Measurements from ENCODE around the gene OSBPL1A. TPM values are rescaled to one million over a fixed set of nuclear protein-coding genes. Genes with fewer than 3 reads are reported as not detected.

The OSBPL1A gene
- total RNA-seq, 1 donor from 2014 or later = 29.7 TPM

DNA sequence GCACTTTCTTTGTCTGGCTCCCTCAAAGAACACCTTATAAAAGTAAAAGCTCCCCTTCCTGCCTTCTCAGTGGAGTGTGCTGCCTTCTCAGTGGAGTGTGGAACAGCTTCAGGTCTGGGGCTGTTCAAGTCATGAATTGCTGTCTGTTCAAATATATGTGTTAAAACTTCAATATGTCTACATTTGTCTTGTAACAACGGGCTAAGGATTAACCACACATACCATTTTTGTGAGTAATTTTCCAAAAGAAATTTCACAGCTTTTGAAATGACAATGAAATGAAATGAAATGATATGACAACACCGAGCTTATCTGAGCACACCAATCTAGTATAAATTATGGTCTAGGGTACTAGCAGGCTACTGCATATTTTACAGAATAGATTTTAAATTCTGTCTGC, 215.8 kb downstream of the OSBPL1A start:
- Mint-ChIP-seq H3K36me3 (ENCODE audit: unreplicated experiment) (peaks cover 12% of the 10 kb centered on the region), H3K4me3 (ENCODE audit: unreplicated experiment) (no peak overlapping the region), H3K27ac (ENCODE audit: unreplicated experiment) (no peak overlapping the region), H3K9me3 (ENCODE audit: unreplicated experiment) (no peaks in the 10 kb centered on the region), H3K27me3 (ENCODE audit: unreplicated experiment) (no peaks in the 10 kb centered on the region), H3K4me1 (ENCODE audit: unreplicated experiment) (peaks cover 8% of the 10 kb centered on the region)
- TF ChIP-seq, protein P1, sequence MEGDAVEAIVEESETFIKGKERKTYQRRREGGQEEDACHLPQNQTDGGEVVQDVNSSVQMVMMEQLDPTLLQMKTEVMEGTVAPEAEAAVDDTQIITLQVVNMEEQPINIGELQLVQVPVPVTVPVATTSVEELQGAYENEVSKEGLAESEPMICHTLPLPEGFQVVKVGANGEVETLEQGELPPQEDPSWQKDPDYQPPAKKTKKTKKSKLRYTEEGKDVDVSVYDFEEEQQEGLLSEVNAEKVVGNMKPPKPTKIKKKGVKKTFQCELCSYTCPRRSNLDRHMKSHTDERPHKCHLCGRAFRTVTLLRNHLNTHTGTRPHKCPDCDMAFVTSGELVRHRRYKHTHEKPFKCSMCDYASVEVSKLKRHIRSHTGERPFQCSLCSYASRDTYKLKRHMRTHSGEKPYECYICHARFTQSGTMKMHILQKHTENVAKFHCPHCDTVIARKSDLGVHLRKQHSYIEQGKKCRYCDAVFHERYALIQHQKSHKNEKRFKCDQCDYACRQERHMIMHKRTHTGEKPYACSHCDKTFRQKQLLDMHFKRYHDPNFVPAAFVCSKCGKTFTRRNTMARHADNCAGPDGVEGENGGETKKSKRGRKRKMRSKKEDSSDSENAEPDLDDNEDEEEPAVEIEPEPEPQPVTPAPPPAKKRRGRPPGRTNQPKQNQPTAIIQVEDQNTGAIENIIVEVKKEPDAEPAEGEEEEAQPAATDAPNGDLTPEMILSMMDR (IDR thresholded peaks at IDR 0.05) = no peak
- no peak for DNase-seq (ENCODE audit: extremely low spot score, unreplicated experiment)

DNA sequence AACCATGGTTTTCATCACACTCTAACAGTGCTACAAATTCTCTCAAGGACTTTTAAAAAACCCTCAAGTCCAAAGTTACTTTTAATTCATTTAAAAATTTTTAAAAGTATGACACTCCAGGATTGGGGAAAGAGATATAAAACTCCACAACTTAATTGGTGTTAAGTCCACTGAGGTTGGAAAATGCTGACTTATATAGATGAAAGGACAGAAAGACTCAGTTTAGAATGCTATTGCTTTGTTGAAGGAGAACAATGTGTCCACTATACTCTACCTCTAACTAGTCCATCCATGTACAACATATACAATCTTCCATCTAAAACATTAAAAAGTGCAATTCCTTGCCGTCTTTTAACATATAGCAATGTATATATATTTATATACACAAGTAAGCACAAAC, 217.6 kb downstream of the OSBPL1A start:
- Mint-ChIP-seq H3K27me3 (ENCODE audit: unreplicated experiment) (no peaks in the 10 kb centered on the region), H3K9me3 (ENCODE audit: unreplicated experiment) (no peaks in the 10 kb centered on the region), H3K27ac (ENCODE audit: unreplicated experiment) (no peak overlapping the region), H3K4me3 (ENCODE audit: unreplicated experiment) (no peak overlapping the region), H3K36me3 (ENCODE audit: unreplicated experiment) (peaks cover 14% of the 10 kb centered on the region), H3K4me1 (ENCODE audit: unreplicated experiment) (peaks cover 8% of the 10 kb centered on the region)
- TF ChIP-seq, protein P1 (IDR thresholded peaks at IDR 0.05) = no peak
- DNase-seq (ENCODE audit: extremely low spot score, unreplicated experiment) = no peak

DNA sequence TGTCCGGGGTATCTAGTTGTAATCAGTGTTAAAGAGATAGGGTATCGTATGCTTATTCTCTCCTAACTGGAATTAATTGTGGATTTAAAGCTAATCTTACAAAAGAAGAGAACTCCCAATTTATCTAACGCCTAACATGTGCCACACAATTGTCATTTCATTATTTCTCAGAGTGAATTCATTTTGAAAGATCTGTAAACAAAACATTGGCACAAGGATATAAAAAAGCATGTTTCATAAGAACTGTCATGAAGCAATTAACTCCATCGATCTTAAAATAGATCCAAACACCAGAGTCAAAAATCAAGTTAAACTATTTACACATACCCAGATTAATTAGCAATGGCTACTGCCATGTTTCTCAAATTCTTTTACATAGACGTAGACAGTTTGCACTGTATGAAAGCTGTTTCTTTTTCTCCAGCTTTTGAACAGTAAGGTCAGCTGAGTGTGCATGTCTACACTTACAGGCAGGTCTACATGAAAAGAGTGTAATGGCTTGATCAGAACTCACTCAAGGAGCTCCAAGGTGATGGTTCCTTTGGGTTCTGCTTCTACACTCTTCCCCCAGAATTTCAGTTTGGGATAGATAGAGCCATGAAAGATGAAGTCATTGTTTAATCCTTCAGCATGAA, 220.0 kb downstream of the OSBPL1A start:
- Mint-ChIP-seq H3K27me3 (ENCODE audit: unreplicated experiment) (no peaks in the 10 kb centered on the region), H3K4me1 (ENCODE audit: unreplicated experiment) (peaks cover 8% of the 10 kb centered on the region), H3K36me3 (ENCODE audit: unreplicated experiment) (peaks cover 21% of the 10 kb centered on the region), H3K4me3 (ENCODE audit: unreplicated experiment) (no peak overlapping the region), H3K9me3 (ENCODE audit: unreplicated experiment) (no peaks in the 10 kb centered on the region), H3K27ac (ENCODE audit: unreplicated experiment) (no peak overlapping the region)
- TF ChIP-seq, protein P1 (IDR thresholded peaks at IDR 0.05) = no peak
- no peak for DNase-seq (ENCODE audit: extremely low spot score, unreplicated experiment)

DNA sequence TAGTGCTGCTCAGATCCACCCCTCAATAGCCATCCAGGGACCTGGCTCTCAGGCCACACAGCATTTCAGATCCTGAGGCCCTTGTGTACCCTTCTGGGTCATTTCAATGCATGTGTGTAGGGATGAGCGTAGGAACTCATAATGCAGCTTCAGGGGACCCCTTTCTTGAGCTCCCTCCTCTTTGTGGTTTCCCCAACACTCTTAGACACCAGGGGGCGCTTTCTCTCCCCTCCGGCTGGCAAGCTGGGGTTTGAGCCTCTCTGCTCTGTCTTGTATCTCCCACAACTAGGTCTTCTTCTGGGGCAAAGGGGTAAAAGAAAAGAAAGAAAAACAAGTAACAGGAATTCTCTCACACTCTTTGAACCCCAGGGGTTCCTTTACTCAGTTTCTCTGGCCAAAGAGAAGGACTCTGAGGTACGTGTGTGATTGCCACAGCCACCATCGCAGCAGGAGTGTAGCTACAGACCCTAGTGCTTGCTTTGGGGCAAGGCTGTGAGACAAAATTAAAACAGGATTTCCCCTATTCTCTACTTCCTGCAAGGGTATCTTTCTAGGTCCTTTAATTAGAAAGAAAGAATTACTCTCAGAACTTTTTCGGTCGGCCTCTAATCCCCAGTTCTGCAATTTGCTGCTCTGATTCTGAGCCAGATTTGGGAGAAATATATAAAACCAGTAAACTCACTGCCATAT, 220.8 kb downstream of the OSBPL1A start:
- no peak overlapping the region for H3K4me3 Mint-ChIP-seq (ENCODE audit: unreplicated experiment)
- H3K9me3 Mint-ChIP-seq (ENCODE audit: unreplicated experiment) = no peaks in the 10 kb centered on the region
- TF ChIP-seq, protein P1 (IDR thresholded peaks at IDR 0.05) = peak; percentile 61
- peaks cover 3% of the 10 kb centered on the region for H3K4me1 Mint-ChIP-seq (ENCODE audit: unreplicated experiment)
- DNase-seq (ENCODE audit: extremely low spot score, unreplicated experiment) = no peak
- no peak overlapping the region for H3K27ac Mint-ChIP-seq (ENCODE audit: unreplicated experiment)
- no peaks in the 10 kb centered on the region for H3K27me3 Mint-ChIP-seq (ENCODE audit: unreplicated experiment)
- peaks cover 21% of the 10 kb centered on the region for H3K36me3 Mint-ChIP-seq (ENCODE audit: unreplicated experiment)

DNA sequence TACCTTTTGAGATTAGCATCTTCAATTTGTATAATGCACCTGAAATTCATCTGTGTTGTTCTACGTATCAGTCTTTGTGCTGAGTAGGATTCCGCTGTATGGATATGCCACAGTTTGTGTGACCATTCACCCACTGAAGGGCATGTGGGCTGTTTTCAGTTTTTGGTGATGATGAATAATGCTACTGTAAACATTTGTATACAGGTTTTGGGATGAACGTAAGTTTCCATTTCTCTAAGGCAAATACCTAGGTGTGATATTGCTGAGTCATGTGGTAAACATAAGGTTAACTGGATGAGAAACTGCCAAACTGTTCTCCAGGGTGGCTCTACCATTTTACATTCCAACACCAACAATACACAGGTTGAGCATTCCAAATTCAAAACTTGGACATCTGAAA, 223.6 kb downstream of the OSBPL1A start:
- DNase-seq (ENCODE audit: extremely low spot score, unreplicated experiment) = no peak
- Mint-ChIP-seq H3K4me1 (ENCODE audit: unreplicated experiment) (no peaks in the 10 kb centered on the region), H3K27ac (ENCODE audit: unreplicated experiment) (no peak overlapping the region), H3K36me3 (ENCODE audit: unreplicated experiment) (peaks cover 23% of the 10 kb centered on the region), H3K9me3 (ENCODE audit: unreplicated experiment) (no peaks in the 10 kb centered on the region), H3K4me3 (ENCODE audit: unreplicated experiment) (no peak overlapping the region), H3K27me3 (ENCODE audit: unreplicated experiment) (no peaks in the 10 kb centered on the region)
- TF ChIP-seq, protein P1 (IDR thresholded peaks at IDR 0.05) = no peak

Data from osteocyte (in vitro differentiated cells).